GM21423 (cell line): Measurements from ENCODE around the gene SPEF2.

Source experiments
- ATAC-seq: cut with Tn5 transposase; IDR thresholded peaks from one replicate; pipeline ENCODE4 v1.9.1; 2021; ENCODE audit warnings: mild to moderate bottlenecking, moderate library complexity; ENCODE audit not compliant: unreplicated experiment

SPEF2 gene

GRCh38 chr5:35617435-35618303 lies at the start of gene SPEF2:
SPEF2 (plus strand) TSS chr5:35617863; CDS start chr5:35617998, 135 bp downstream.
- peak; percentile 93 for ATAC-seq

- ATAC-seq: no peak
Observed at GRCh38 chr5:35575578-35575977, 42.1 kb upstream of the SPEF2 start.

GRCh38 chr5:35587419-35587818 lies 30.2 kb upstream of the SPEF2 start:
- ATAC-seq: no peak

- no peak for ATAC-seq
Observed at GRCh38 chr5:35593338-35593737, 24.3 kb upstream of the SPEF2 start.

GRCh38 chr5:35598707-35599370 lies 18.8 kb upstream of the SPEF2 start:
- ATAC-seq: no peak

GRCh38 chr5:35600591-35600990 lies 17.1 kb upstream of the SPEF2 start:
- no peak for ATAC-seq

GRCh38 chr5:35608881-35609779 lies 8.5 kb upstream of the SPEF2 start:
- no peak for ATAC-seq

GRCh38 chr5:35617060-35617434 lies 616 bp upstream of the SPEF2 start:
- no peak for ATAC-seq

- no peak for ATAC-seq
Observed at GRCh38 chr5:35618304-35618636, 607 bp downstream of the SPEF2 start.

- ATAC-seq: no peak
Observed at GRCh38 chr5:35618781-35619180, 1.1 kb downstream of the SPEF2 start.

- ATAC-seq: no peak
Observed at GRCh38 chr5:35622974-35623373, 5.3 kb downstream of the SPEF2 start.

GRCh38 chr5:35623991-35624390 lies 6.3 kb downstream of the SPEF2 start:
- ATAC-seq: no peak

GRCh38 chr5:35626108-35626507 lies 8.4 kb downstream of the SPEF2 start:
- ATAC-seq: no peak

- no peak for ATAC-seq
Observed at GRCh38 chr5:35626553-35626952, 8.9 kb downstream of the SPEF2 start.

GRCh38 chr5:35634326-35634725 lies 16.7 kb downstream of the SPEF2 start:
- no peak for ATAC-seq

GRCh38 chr5:35640623-35641022 lies 23.0 kb downstream of the SPEF2 start:
- no peak for ATAC-seq

- no peak for ATAC-seq
Observed at GRCh38 chr5:35644543-35644942, 26.9 kb downstream of the SPEF2 start.

- ATAC-seq: no peak
Observed at GRCh38 chr5:35647128-35647527, 29.5 kb downstream of the SPEF2 start.

- no peak for ATAC-seq
Observed at GRCh38 chr5:35647712-35648111, 30.0 kb downstream of the SPEF2 start.

- peak; percentile 63 for ATAC-seq
Observed at GRCh38 chr5:35651002-35651756, 33.5 kb downstream of the SPEF2 start.

GRCh38 chr5:35656721-35657120 lies 39.1 kb downstream of the SPEF2 start:
- no peak for ATAC-seq
